Embryonic facial prominence (tissue), 1 donor: ENCODE data around the gene MYO1A.
"Not testable (repeated sequence)": the region's sequence is repeated elsewhere in the genome, so short reads cannot be mapped to it uniquely, and the experiment has no call there.

ENCODE experiments used
- DNase-seq: peaks from one replicate; pipeline ENCODE4 v3.0.0-alpha.2; 2016; ENCODE audit errors: extremely low spot score

The MYO1A gene

GRCh38 chr12:57046947-57047890 is 2.7 kb downstream of the MYO1A start:
- DNase-seq = no peak

GRCh38 chr12:57046086-57046791 is 3.7 kb downstream of the MYO1A start:
- DNase-seq = no peak

GRCh38 chr12:57044889-57045288 is 5.0 kb downstream of the MYO1A start:
- DNase-seq = no peak

- no peak for DNase-seq
These were observed 5.5 kb downstream of the MYO1A start for GRCh38 chr12:57044468-57044867.

GRCh38 chr12:57042695-57043094 is 7.2 kb downstream of the MYO1A start:
- DNase-seq = no peak

- DNase-seq = no peak
These were observed 9.2 kb downstream of the MYO1A start for GRCh38 chr12:57040750-57041149.

- DNase-seq = no peak
These were observed 9.7 kb downstream of the MYO1A start for GRCh38 chr12:57040211-57040610.

GRCh38 chr12:57039016-57039798 is 10.7 kb downstream of the MYO1A start:
- DNase-seq = no peak

- DNase-seq = no peak
These were observed 12.7 kb downstream of the MYO1A start for GRCh38 chr12:57037264-57037663.

GRCh38 chr12:57033431-57033830 is 16.5 kb downstream of the MYO1A start:
- DNase-seq = no peak

- no peak for DNase-seq
These were observed 18.1 kb downstream of the MYO1A start for GRCh38 chr12:57031789-57032188.

- DNase-seq = no peak
These were observed 18.7 kb downstream of the MYO1A start for GRCh38 chr12:57031138-57031725.

- DNase-seq = no peak
These were observed 20.5 kb downstream of the MYO1A start for GRCh38 chr12:57029457-57029856.

- DNase-seq = no peak
These were observed 22.1 kb downstream of the MYO1A start for GRCh38 chr12:57027805-57028153.

GRCh38 chr12:57027011-57027804 is 22.7 kb downstream of the MYO1A start:
- no peak for DNase-seq

- no peak for DNase-seq
These were observed 24.7 kb downstream of the MYO1A start for GRCh38 chr12:57025196-57025595.

GRCh38 chr12:57022324-57022723 is 27.6 kb downstream of the MYO1A start:
- not testable (repeated sequence) for DNase-seq

- DNase-seq = no peak
These were observed 29.8 kb downstream of the MYO1A start for GRCh38 chr12:57019983-57020719.

GRCh38 chr12:57018906-57019305 is 31.0 kb downstream of the MYO1A start:
- DNase-seq = no peak

- DNase-seq = not testable (repeated sequence)
These were observed 31.6 kb downstream of the MYO1A start for GRCh38 chr12:57018353-57018752.
